Activated naive CD4-positive, alpha-beta T cell treated with anti-CD3 and anti-CD28 coated beads, Interleukin-2, amount 10 ng/mL, durations not matched to agents 7 days and 5 days (primary cell): ENCODE measurements around the gene HAND2.
A peak's percentile ranks its signal among the peaks of the same experiment; 100 is the strongest.

ENCODE experiments used
- CTCF ChIA-PET: fragments of 350-600 bp; sonication (Branson Sonifier 250); formaldehyde crosslinking; loops from one replicate; lab custom pipeline; 2021; ENCODE audit warnings: antibody characterized with exemption; lab: Charles Lee
- DNase-seq: peaks from one replicate; pipeline ENCODE4 v3.0.0-alpha.2; 2020
- H3K27ac Mint-ChIP-seq: one replicate; pipeline ENCODE4 v1.8.0; 2021; ENCODE audit warnings: mild to moderate bottlenecking, moderate library complexity, mixed read lengths
- H3K27me3 Mint-ChIP-seq: one replicate; pipeline ENCODE4 v1.8.0; 2021; ENCODE audit warnings: mild to moderate bottlenecking, mixed read lengths
- H3K36me3 Mint-ChIP-seq: one replicate; pipeline ENCODE4 v1.8.0; 2021; ENCODE audit warnings: mixed read lengths
- H3K4me1 Mint-ChIP-seq: one replicate; pipeline ENCODE4 v1.8.0; 2021; ENCODE audit warnings: mixed read lengths
- H3K4me3 Mint-ChIP-seq: one replicate; pipeline ENCODE4 v1.8.0; 2021; ENCODE audit warnings: mild to moderate bottlenecking, moderate library complexity, mixed read lengths
- H3K9me3 Mint-ChIP-seq: one replicate; pipeline ENCODE4 v1.8.0; 2021; ENCODE audit warnings: mixed read lengths

Gene HAND2

GRCh38 chr4:173529477-173530325 lies at the start of gene HAND2:
Gene HAND2, minus strand, starts transcription at chr4:173530229. Its CDS starts 940 bp downstream, at chr4:173529289.
- DNase-seq: no peak
- CTCF ChIA-PET: no interaction called here
- H3K4me1 Mint-ChIP-seq: peaks cover 12% of the 10 kb centered on the region
- peak within 1 kb of the TSS; percentile 70 for H3K27ac Mint-ChIP-seq
- peaks cover 9% of the 10 kb centered on the region for H3K9me3 Mint-ChIP-seq
- peaks cover 100% of the 10 kb centered on the region for H3K27me3 Mint-ChIP-seq
- peaks cover 19% of the 10 kb centered on the region for H3K36me3 Mint-ChIP-seq
- peak within 1 kb of the TSS; percentile 45 for H3K4me3 Mint-ChIP-seq

GRCh38 chr4:173578956-173579355 lies 48.9 kb upstream of the HAND2 start:
- Mint-ChIP-seq H3K4me1 (no peaks in the 10 kb centered on the region), H3K9me3 (no peaks in the 10 kb centered on the region), H3K4me3 (no peak overlapping the region), H3K27ac (no peak overlapping the region), H3K27me3 (peaks cover 4% of the 10 kb centered on the region), H3K36me3 (no peaks in the 10 kb centered on the region)
- CTCF ChIA-PET: no interaction called here
- DNase-seq: no peak

- no peak overlapping the region for H3K27ac Mint-ChIP-seq
- H3K36me3 Mint-ChIP-seq: no peaks in the 10 kb centered on the region
- CTCF ChIA-PET: no interaction called here
- peaks cover 8% of the 10 kb centered on the region for H3K27me3 Mint-ChIP-seq
- no peaks in the 10 kb centered on the region for H3K9me3 Mint-ChIP-seq
- no peak for DNase-seq
- no peaks in the 10 kb centered on the region for H3K4me1 Mint-ChIP-seq
- no peak overlapping the region for H3K4me3 Mint-ChIP-seq
These were observed 47.9 kb upstream of the HAND2 start for GRCh38 chr4:173577963-173578362.

GRCh38 chr4:173575482-173576152 lies 45.6 kb upstream of the HAND2 start:
- CTCF ChIA-PET: no interaction called here

GRCh38 chr4:173573725-173574124 lies 43.7 kb upstream of the HAND2 start:
- Mint-ChIP-seq H3K27me3 (peaks cover 8% of the 10 kb centered on the region), H3K9me3 (no peaks in the 10 kb centered on the region), H3K27ac (no peak overlapping the region), H3K4me3 (no peak overlapping the region), H3K36me3 (no peaks in the 10 kb centered on the region), H3K4me1 (no peaks in the 10 kb centered on the region)
- CTCF ChIA-PET: no interaction called here
- DNase-seq: no peak

More at GRCh38 chr4:173575482-173576152, 45.6 kb upstream of the HAND2 start:
- Mint-ChIP-seq H3K27me3 (peaks cover 8% of the 10 kb centered on the region), H3K9me3 (no peaks in the 10 kb centered on the region), H3K4me1 (no peaks in the 10 kb centered on the region), H3K36me3 (no peaks in the 10 kb centered on the region), H3K4me3 (no peak overlapping the region), H3K27ac (no peak overlapping the region)
- no peak for DNase-seq

- no peaks in the 10 kb centered on the region for H3K36me3 Mint-ChIP-seq
- no peak for DNase-seq
- H3K4me3 Mint-ChIP-seq: no peak overlapping the region
- CTCF ChIA-PET: no interaction called here
- H3K27ac Mint-ChIP-seq: no peak overlapping the region
- no peaks in the 10 kb centered on the region for H3K4me1 Mint-ChIP-seq
- H3K27me3 Mint-ChIP-seq: peaks cover 8% of the 10 kb centered on the region
- no peaks in the 10 kb centered on the region for H3K9me3 Mint-ChIP-seq
These were observed 43.3 kb upstream of the HAND2 start for GRCh38 chr4:173573286-173573685.

GRCh38 chr4:173572493-173573129 lies 42.6 kb upstream of the HAND2 start:
- peaks cover 4% of the 10 kb centered on the region for H3K27me3 Mint-ChIP-seq
- DNase-seq: no peak
- H3K36me3 Mint-ChIP-seq: no peaks in the 10 kb centered on the region
- CTCF ChIA-PET: no interaction called here
- no peak overlapping the region for H3K4me3 Mint-ChIP-seq
- no peaks in the 10 kb centered on the region for H3K9me3 Mint-ChIP-seq
- no peaks in the 10 kb centered on the region for H3K4me1 Mint-ChIP-seq
- no peak overlapping the region for H3K27ac Mint-ChIP-seq

- Mint-ChIP-seq H3K9me3 (no peaks in the 10 kb centered on the region), H3K4me3 (no peak overlapping the region), H3K36me3 (no peaks in the 10 kb centered on the region), H3K4me1 (no peaks in the 10 kb centered on the region), H3K27ac (no peak overlapping the region), H3K27me3 (peaks cover 4% of the 10 kb centered on the region)
- DNase-seq: no peak
- CTCF ChIA-PET: no interaction called here
These were observed 41.6 kb upstream of the HAND2 start for GRCh38 chr4:173571620-173572019.

GRCh38 chr4:173565281-173565680 lies 35.3 kb upstream of the HAND2 start:
- H3K9me3 Mint-ChIP-seq: no peaks in the 10 kb centered on the region
- no peaks in the 10 kb centered on the region for H3K36me3 Mint-ChIP-seq

GRCh38 chr4:173564461-173564860 lies 34.4 kb upstream of the HAND2 start:
- CTCF ChIA-PET: no interaction called here
- Mint-ChIP-seq H3K36me3 (no peaks in the 10 kb centered on the region), H3K4me1 (no peaks in the 10 kb centered on the region), H3K4me3 (no peak overlapping the region), H3K9me3 (no peaks in the 10 kb centered on the region), H3K27ac (no peak overlapping the region), H3K27me3 (no peaks in the 10 kb centered on the region)
- no peak for DNase-seq

More at GRCh38 chr4:173565281-173565680, 35.3 kb upstream of the HAND2 start:
- DNase-seq: no peak
- no peak overlapping the region for H3K27ac Mint-ChIP-seq
- no peaks in the 10 kb centered on the region for H3K4me1 Mint-ChIP-seq
- no peaks in the 10 kb centered on the region for H3K27me3 Mint-ChIP-seq
- H3K4me3 Mint-ChIP-seq: no peak overlapping the region
- CTCF ChIA-PET: no interaction called here

- Mint-ChIP-seq H3K36me3 (no peaks in the 10 kb centered on the region), H3K27me3 (peaks cover 3% of the 10 kb centered on the region)
- CTCF ChIA-PET: no interaction called here
These were observed 30.9 kb upstream of the HAND2 start for GRCh38 chr4:173560896-173561295.

GRCh38 chr4:173556398-173557131 lies 26.5 kb upstream of the HAND2 start:
- Mint-ChIP-seq H3K36me3 (no peaks in the 10 kb centered on the region), H3K9me3 (no peaks in the 10 kb centered on the region), H3K4me1 (no peaks in the 10 kb centered on the region), H3K27me3 (peaks cover 3% of the 10 kb centered on the region), H3K27ac (no peak overlapping the region), H3K4me3 (no peak overlapping the region)
- DNase-seq: no peak
- CTCF ChIA-PET: no interaction called here

More at GRCh38 chr4:173560896-173561295, 30.9 kb upstream of the HAND2 start:
- Mint-ChIP-seq H3K27ac (no peak overlapping the region), H3K9me3 (no peaks in the 10 kb centered on the region), H3K4me1 (no peaks in the 10 kb centered on the region), H3K4me3 (no peak overlapping the region)
- no peak for DNase-seq

GRCh38 chr4:173547889-173548288 lies 17.9 kb upstream of the HAND2 start:
- CTCF ChIA-PET: no interaction called here
- Mint-ChIP-seq H3K36me3 (no peaks in the 10 kb centered on the region), H3K4me1 (no peaks in the 10 kb centered on the region), H3K27me3 (peaks cover 14% of the 10 kb centered on the region), H3K27ac (no peak overlapping the region), H3K4me3 (no peak overlapping the region), H3K9me3 (no peaks in the 10 kb centered on the region)
- no peak for DNase-seq

- Mint-ChIP-seq H3K4me3 (no peak overlapping the region), H3K36me3 (no peaks in the 10 kb centered on the region), H3K4me1 (no peaks in the 10 kb centered on the region), H3K27me3 (peaks cover 14% of the 10 kb centered on the region), H3K27ac (no peak overlapping the region), H3K9me3 (no peaks in the 10 kb centered on the region)
- no peak for DNase-seq
- CTCF ChIA-PET: no interaction called here
These were observed 16.7 kb upstream of the HAND2 start for GRCh38 chr4:173546776-173547175.
